Uterus (tissue), 2 donors: Measurements from ENCODE around the gene AK9.

ENCODE experiments used
- POLR2A ChIP-seq, 2 donors: fragments of 450-650 bp; IDR thresholded peaks; one replicate each; pipeline ENCODE4 v1.6.1; 2016; ENCODE audit warnings: antibody characterized with exemption in 2 of 2, mild to moderate bottlenecking in 1 of 2, moderate library complexity in 1 of 2
- TF ChIP-seq, protein P1 (sequence below), 4 experiments: fragments of 200-600 bp in 2 of 4; fragments of 450-650 bp in 2 of 4; sonication (generic) in 2 of 4; IDR thresholded peaks; one replicate each; pipeline ENCODE4 v1.5.1; 2016 to 2019; ENCODE audit warnings: antibody characterized with exemption in 4 of 4, mild to moderate bottlenecking in 2 of 4, moderate library complexity in 1 of 4

DNA sequence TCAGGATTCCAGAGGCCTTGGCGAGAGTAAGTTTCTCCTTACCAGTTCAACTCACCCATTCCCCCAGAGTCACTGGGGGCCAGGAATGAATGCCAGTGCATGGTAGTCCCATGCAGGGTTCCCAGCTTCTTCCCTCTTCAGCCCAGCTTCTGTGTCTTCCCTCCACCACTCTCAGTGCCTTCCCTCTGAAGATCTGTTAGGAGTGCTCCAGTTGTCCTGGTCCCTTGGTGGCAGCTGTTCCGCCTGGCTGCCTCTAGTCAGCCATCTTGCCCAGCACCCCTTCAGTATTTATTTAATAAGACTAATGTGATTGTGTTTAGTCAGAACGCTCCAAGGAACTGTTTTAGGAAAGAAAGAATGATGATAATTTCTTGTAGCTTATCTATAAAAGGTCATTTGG lies 23.2 kb upstream of the AK9 start:
- TF ChIP-seq, protein P1, sequence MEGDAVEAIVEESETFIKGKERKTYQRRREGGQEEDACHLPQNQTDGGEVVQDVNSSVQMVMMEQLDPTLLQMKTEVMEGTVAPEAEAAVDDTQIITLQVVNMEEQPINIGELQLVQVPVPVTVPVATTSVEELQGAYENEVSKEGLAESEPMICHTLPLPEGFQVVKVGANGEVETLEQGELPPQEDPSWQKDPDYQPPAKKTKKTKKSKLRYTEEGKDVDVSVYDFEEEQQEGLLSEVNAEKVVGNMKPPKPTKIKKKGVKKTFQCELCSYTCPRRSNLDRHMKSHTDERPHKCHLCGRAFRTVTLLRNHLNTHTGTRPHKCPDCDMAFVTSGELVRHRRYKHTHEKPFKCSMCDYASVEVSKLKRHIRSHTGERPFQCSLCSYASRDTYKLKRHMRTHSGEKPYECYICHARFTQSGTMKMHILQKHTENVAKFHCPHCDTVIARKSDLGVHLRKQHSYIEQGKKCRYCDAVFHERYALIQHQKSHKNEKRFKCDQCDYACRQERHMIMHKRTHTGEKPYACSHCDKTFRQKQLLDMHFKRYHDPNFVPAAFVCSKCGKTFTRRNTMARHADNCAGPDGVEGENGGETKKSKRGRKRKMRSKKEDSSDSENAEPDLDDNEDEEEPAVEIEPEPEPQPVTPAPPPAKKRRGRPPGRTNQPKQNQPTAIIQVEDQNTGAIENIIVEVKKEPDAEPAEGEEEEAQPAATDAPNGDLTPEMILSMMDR (IDR thresholded peaks at IDR 0.05): no peak
- no peak for TF ChIP-seq POLR2A (IDR thresholded peaks at IDR 0.05)
